HG02571 (cell line): Measurements from ENCODE around the gene FXYD7.
"Not testable (repeated sequence)": the region's sequence is repeated elsewhere in the genome, so short reads cannot be mapped to it uniquely, and the experiment has no call there.

Experiments used
- ATAC-seq: cut with Tn5 transposase; IDR thresholded peaks from one replicate; pipeline ENCODE4 v1.9.1; 2021; ENCODE audit warnings: mild to moderate bottlenecking, moderate library complexity; ENCODE audit not compliant: unreplicated experiment

Gene FXYD7

GRCh38 chr19:35142606-35143230, 337 bp upstream of the FXYD7 start:
- ATAC-seq: no peak

GRCh38 chr19:35143818-35144217, 763 bp downstream of the FXYD7 start:
- ATAC-seq: no peak

DNA sequence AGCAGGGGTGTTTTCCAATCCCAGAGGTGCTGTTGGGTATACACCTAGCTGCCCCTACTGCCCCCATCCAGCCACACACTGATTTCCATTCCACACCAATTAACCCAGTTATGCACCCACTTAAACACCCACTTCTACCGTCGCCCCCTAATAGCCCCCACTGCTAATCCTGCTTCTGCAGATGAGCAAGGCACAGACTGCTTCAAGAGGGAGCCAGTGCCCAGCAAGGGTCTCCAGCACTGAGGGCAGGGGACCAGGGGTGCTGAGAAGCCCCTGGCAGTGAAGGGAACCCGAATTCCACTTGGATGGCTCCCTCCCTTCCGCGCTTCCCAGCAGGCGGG, 1.2 kb downstream of the FXYD7 start:
- ATAC-seq: no peak

- no peak for ATAC-seq
Measured at GRCh38 chr19:35144600-35145436, 1.8 kb downstream of the FXYD7 start.

- no peak for ATAC-seq
Measured at GRCh38 chr19:35146746-35147459, 3.8 kb downstream of the FXYD7 start.

DNA sequence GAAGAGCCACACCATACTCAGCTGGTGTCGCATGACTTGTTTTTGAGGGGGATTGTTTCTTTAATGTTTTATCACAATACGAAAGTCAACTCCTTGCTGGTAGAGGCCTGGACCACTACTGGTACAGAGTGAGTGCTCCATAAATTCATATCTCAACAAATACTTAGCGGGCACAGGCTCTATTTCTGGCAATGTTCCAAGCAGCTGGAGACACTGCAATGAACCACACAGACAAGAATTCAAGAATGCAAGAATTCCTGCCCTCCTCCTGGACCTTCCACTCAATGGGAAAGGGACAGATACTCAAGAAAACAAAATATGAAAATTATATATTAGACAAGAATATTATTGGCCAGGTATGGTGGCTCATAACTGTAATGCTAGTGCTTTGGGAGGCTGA, 6.4 kb downstream of the FXYD7 start:
- no peak for ATAC-seq

- no peak for ATAC-seq
Measured at GRCh38 chr19:35150445-35150844, 7.4 kb downstream of the FXYD7 start.

DNA sequence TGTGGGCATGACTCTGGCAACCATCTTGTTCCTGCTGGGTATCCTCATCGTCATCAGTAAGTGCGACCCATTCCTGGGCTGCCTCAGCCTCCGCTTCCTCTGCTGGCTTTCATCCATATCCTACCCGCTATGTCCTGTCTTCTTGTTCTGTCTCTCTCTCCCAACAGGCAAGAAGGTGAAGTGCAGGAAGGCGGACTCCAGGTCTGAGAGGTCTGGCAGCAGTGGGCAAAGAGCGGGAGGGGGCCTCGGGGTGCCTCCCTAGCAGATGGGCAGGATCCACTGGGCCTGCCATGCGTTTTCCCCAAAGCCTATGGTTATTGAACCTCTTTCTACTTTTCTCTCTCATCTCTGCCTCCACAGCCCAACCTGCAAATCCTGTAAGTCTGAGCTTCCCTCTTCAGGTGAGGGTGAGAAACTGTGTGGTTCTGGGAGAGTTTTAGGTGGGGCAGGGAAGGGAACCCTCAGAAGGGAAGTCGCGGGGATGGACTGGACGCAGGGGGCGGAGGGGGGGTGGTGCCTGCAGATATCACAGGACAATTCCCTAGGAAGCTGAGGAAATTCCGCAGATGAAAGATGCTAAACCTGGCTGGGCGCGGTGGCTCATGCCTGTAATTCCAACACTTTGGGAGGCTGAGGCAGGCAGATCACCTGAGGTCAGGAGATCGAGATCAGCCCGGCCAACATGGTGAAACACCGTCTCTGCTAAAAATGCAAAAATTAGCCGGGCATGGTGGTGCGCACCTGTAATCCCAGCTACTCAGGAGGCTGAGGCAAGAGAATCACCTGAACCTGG, 8.4 kb downstream of the FXYD7 start:
- no peak for ATAC-seq

GRCh38 chr19:35153129-35153522, 10.1 kb downstream of the FXYD7 start:
- ATAC-seq: not testable (repeated sequence)

GRCh38 chr19:35153701-35154524, 10.9 kb downstream of the FXYD7 start:
- no peak for ATAC-seq

- no peak for ATAC-seq
Measured at GRCh38 chr19:35154525-35155406, 11.7 kb downstream of the FXYD7 start, which contains the start of gene FXYD5. FXYD5 (plus strand) TSS chr19:35154735; CDS start chr19:35155551, 816 bp downstream.

- no peak for ATAC-seq
Measured at GRCh38 chr19:35155441-35155840, 12.4 kb downstream of the FXYD7 start.

- ATAC-seq: no peak
Measured at GRCh38 chr19:35155981-35156672, 13.1 kb downstream of the FXYD7 start.

DNA sequence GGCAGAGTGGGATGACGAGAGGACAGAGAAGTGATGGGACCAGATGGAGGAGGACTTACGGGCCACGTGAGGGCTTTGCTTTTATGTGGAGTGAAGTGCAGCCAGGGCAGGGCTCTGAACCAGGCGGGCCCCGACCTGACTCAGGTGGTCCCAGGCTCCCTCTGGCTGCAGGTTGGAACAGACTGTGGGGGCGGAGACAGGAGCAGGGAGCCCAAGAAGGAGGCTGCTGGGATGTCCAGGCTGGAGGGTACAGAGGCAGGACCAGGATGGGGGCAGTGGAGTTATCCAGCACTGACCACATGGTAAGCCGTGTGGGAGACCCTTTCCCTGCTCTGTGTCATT, 13.6 kb downstream of the FXYD7 start:
- ATAC-seq: no peak

DNA sequence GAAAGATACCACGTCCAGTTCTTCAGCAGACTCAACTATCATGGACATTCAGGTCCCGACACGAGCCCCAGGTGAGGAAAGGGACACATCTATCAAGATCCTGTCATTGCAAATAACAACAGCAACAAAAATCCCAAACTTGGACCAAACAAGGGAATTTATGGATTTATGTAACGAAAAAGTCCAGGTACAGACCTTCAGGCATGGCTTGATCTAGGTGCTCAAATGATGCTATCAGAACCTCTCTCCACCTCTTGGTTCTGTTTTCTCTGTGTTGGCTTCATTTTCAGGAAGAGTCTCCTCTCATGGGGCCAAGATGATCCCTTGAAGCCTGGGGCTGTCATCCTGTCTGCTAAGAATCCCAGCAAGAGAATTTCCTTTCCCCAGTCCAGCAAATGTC, 14.4 kb downstream of the FXYD7 start:
- ATAC-seq: no peak

DNA sequence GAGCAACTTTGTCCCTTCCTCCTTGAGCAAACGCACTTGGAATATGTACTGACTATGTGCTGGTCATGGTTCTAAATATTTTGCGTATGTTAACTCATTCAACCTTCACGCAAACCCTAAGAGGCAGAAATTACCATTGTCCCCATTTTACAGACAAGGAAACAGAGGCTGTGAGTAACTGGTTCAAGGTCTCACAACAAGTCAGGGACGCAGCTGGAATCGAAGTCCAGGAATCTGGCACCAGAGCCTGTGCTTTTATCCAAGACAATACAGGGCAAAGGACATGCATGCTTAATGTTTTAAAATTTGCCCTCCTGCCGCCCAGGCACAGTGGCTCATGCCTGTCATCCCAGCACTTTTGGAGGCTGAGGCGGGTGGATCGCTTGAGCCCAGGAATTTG, 16.6 kb downstream of the FXYD7 start:
- ATAC-seq: no peak

- ATAC-seq: no peak
Measured at GRCh38 chr19:35160629-35161433, 17.8 kb downstream of the FXYD7 start.

- no peak for ATAC-seq
Measured at GRCh38 chr19:35161434-35161743, 18.3 kb downstream of the FXYD7 start.
